HFF-Myc (cell line): ENCODE results near the gene SPC25.
"Not testable (repeated sequence)": the region's sequence is repeated elsewhere in the genome, so short reads cannot be mapped to it uniquely, and the experiment has no call there.

Experiments used
- DNase-seq: peaks from one replicate; pipeline ENCODE4 v3.0.0-alpha.2; 2011; ENCODE audit warnings: low read depth; ENCODE audit errors: extremely low read depth
- H3K4me3 ChIP-seq: replicated peaks from 2 replicates; pipeline ENCODE4 v1.5.1; 2011; ENCODE audit warnings: low read depth, mild to moderate bottlenecking, control low read depth, low read length
- CTCF ChIP-seq: IDR thresholded peaks from 2 replicates; pipeline ENCODE4 v1.5.1; 2012; ENCODE audit warnings: mild to moderate bottlenecking, low read depth, low read length, control low read depth; ENCODE audit errors: missing control alignments

Gene SPC25

GRCh38 chr2:168892327-168892726 is 2.1 kb upstream of the SPC25 start:
- TF ChIP-seq CTCF, result no peak
- DNase-seq, result no peak
- no peak overlapping the region for H3K4me3 ChIP-seq

- DNase-seq, result no peak
- no peak for TF ChIP-seq CTCF
- H3K4me3 ChIP-seq, result peak overlapping the region; percentile 72
These were observed 610 bp downstream of the SPC25 start for GRCh38 chr2:168889635-168890005.

GRCh38 chr2:168884975-168885374 is 5.3 kb downstream of the SPC25 start:
- no peak for DNase-seq
- TF ChIP-seq CTCF, result no peak
- no peak overlapping the region for H3K4me3 ChIP-seq

- DNase-seq, H3K4me3 ChIP-seq: not testable (repeated sequence)
These were observed 8.1 kb downstream of the SPC25 start for GRCh38 chr2:168882163-168882562.

GRCh38 chr2:168874368-168875054 is 15.7 kb downstream of the SPC25 start:
- TF ChIP-seq CTCF, result no peak
- no peak for DNase-seq
- no peak overlapping the region for H3K4me3 ChIP-seq

- DNase-seq, H3K4me3 ChIP-seq: not testable (repeated sequence)
These were observed 19.4 kb downstream of the SPC25 start for GRCh38 chr2:168870824-168871223.

GRCh38 chr2:168870369-168870768 is 19.9 kb downstream of the SPC25 start:
- DNase-seq, H3K4me3 ChIP-seq: not testable (repeated sequence)

- not testable (repeated sequence) for H3K4me3 ChIP-seq, DNase-seq
These were observed 23.1 kb downstream of the SPC25 start for GRCh38 chr2:168867164-168867563.

- DNase-seq, result no peak
- no peak overlapping the region for H3K4me3 ChIP-seq
- TF ChIP-seq CTCF, result no peak
These were observed 32.1 kb downstream of the SPC25 start for GRCh38 chr2:168858146-168858545.
